GM19099 (cell line): ENCODE data around the gene PARVA.

ENCODE experiments used
- POLR2A ChIP-seq: IDR thresholded peaks from 3 replicates; pipeline ENCODE4 v1.6.1; 2011; ENCODE audit warnings: low read depth; ENCODE audit not compliant: insufficient read length; ENCODE audit errors: extremely low read depth

The PARVA gene

GRCh38 chr11:12433571-12434324, 56.4 kb downstream of the PARVA start:
- TF ChIP-seq POLR2A: no peak

- no peak for TF ChIP-seq POLR2A
Observed at GRCh38 chr11:12434325-12434654, 56.9 kb downstream of the PARVA start.

GRCh38 chr11:12435264-12435663, 57.9 kb downstream of the PARVA start:
- TF ChIP-seq POLR2A: no peak

- TF ChIP-seq POLR2A: no peak
Observed at GRCh38 chr11:12436266-12436665, 58.9 kb downstream of the PARVA start.

GRCh38 chr11:12438291-12438690, 60.9 kb downstream of the PARVA start:
- no peak for TF ChIP-seq POLR2A

- TF ChIP-seq POLR2A: no peak
Observed at GRCh38 chr11:12439615-12440014, 62.2 kb downstream of the PARVA start.

GRCh38 chr11:12440565-12440964, 63.2 kb downstream of the PARVA start:
- no peak for TF ChIP-seq POLR2A

- TF ChIP-seq POLR2A: no peak
Observed at GRCh38 chr11:12441231-12441861, 64.0 kb downstream of the PARVA start.

GRCh38 chr11:12444601-12445000, 67.2 kb downstream of the PARVA start:
- TF ChIP-seq POLR2A: no peak

- TF ChIP-seq POLR2A: no peak
Observed at GRCh38 chr11:12445001-12445400, 67.6 kb downstream of the PARVA start.

GRCh38 chr11:12446863-12447262, 69.5 kb downstream of the PARVA start:
- no peak for TF ChIP-seq POLR2A

- no peak for TF ChIP-seq POLR2A
Observed at GRCh38 chr11:12448131-12448939, 71.0 kb downstream of the PARVA start.

GRCh38 chr11:12449961-12450715, 72.8 kb downstream of the PARVA start:
- no peak for TF ChIP-seq POLR2A

- no peak for TF ChIP-seq POLR2A
Observed at GRCh38 chr11:12451179-12451814, 73.9 kb downstream of the PARVA start.

- TF ChIP-seq POLR2A: no peak
Observed at GRCh38 chr11:12453243-12453642, 75.9 kb downstream of the PARVA start.

GRCh38 chr11:12454782-12455181, 77.4 kb downstream of the PARVA start:
- no peak for TF ChIP-seq POLR2A
